ENCODE results near the gene MINDY1. TPM values are rescaled to one million over a fixed set of nuclear protein-coding genes. Genes with fewer than 3 reads are reported as not detected.

MINDY1 gene
- total and polyA plus RNA-seq, 10 of the 15 experiments (the other 5 are each of a cell fraction or from before 2014, with no cell fraction given): 0.48 to 8.8 (median 5.0) TPM

GRCh38 chr1:150995896-150996295, 10.8 kb downstream of the MINDY1 start:
- Histone ChIP-seq H3K9ac (ENCODE audit: control insufficient read depth, insufficient read depth, low read length) (0 out of 2 replicates have a peak overlapping the region, but pooled peaks have one; percentile 40), H3K9me3 (replicated peaks; ENCODE audit: control insufficient read depth, insufficient read depth, low read length) (no peaks in the 10 kb centered on the region), H3K36me3 (ENCODE audit: control insufficient read depth in 2 of 2, insufficient read depth in 2 of 2, low read length in 1 of 2) (no peaks in the 10 kb centered on the region), H3K79me2 (ENCODE audit: control insufficient read depth, insufficient read depth, low read length) (no peaks in the 10 kb centered on the region), H3K4me2 (ENCODE audit: control insufficient read depth, insufficient read depth) (peak overlapping the region; percentile 75), H2AFZ (ENCODE audit: control insufficient read depth, low read depth, low read length) (peak overlapping the region; percentile 88), H3K4me1 (ENCODE audit: control insufficient read depth, insufficient read depth, low read length) (no peaks in the 10 kb centered on the region), H3K4me3 (no peak overlapping the region), H4K20me1 (ENCODE audit: control insufficient read depth, insufficient read depth) (no peaks in the 10 kb centered on the region), H3K27me3 (replicated peaks in 1 of 2; ENCODE audit: control insufficient read depth in 2 of 2, insufficient read depth in 2 of 2, low read length in 1 of 2) (no peaks in the 10 kb centered on the region), H3K27ac (ENCODE audit: control insufficient read depth, insufficient read depth) (no peak overlapping the region)
- ChIA-PET POLR2A (interaction anchor here (0.6 to 1.2 kb wide), 3 partner anchors 10 to 74 kb away, joined by 3 to 5 read pairs (median 4); no protein-coding TSS in a partner anchor), SMC1A (ENCODE audit: uncharacterized antibody, unreplicated experiment) (interaction anchor here (0.6 to 4.5 kb wide), 10 partner anchors 10 to 744 kb away, joined by 3 to 34 read pairs (median 4); partner anchors contain the start of genes C1orf56, CERS2, MINDY1 and TNFAIP8L2), CTCF (interaction anchor here (0.6 to 16.2 kb wide), 24 partner anchors 10 to 740 kb away, joined by 3 to 252 read pairs (median 4); partner anchors contain the start of genes ANXA9, C1orf56, CERS2 and MINDY1), RAD21 (ENCODE audit: unreplicated experiment) (interaction anchor here (0.7 to 2.6 kb wide), 12 partner anchors 10 to 740 kb away, joined by 3 to 20 read pairs (median 3); partner anchors contain the start of genes ANXA9, GOLPH3L and MINDY1)
- 13% methylated on average over 9 of the region's 9 CpGs for WGBS (ENCODE audit: insufficient coverage, insufficient replicate concordance, low lambda C conversion rate, missing lambda C conversion rate)
- in situ Hi-C loops (cut with MboI): loop anchor here (5.0 kb wide), 1 partner anchor 739 kb away; the partner anchor contains the start of gene CA14
- intact Hi-C loops (cut with micrococcal nuclease; ENCODE audit: unreplicated experiment): loop anchor here (10.0 kb wide), 1 partner anchor 741 kb away; the partner anchor contains the start of gene CA14
- TF ChIP-seq CTCF (IDR thresholded peaks at IDR 0.05 in 2 of 3, conservative IDR thresholded peaks at IDR 0.05 in 1 of 3; ENCODE audit: control insufficient read depth in 2 of 3, extremely low read depth in 1 of 3, insufficient read depth in 1 of 3, low read depth in 3 of 3, low read length in 3 of 3): peak; percentile 46 to 59 (median 50)
- no peak for TF ChIP-seq HDGF (IDR thresholded peaks at IDR 0.05)
- no peak for TF ChIP-seq HDAC2 (IDR thresholded peaks at IDR 0.05)
- peak; percentile 56 for TF ChIP-seq RAD21 (IDR thresholded peaks at IDR 0.05; ENCODE audit: insufficient read depth, low read depth, low read length)
- 0 out of 2 replicates have a peak, but pooled peaks have one; percentile 18 for TF ChIP-seq NBN (IDR thresholded peaks at IDR 0.05)
- peak; percentile 31 for TF ChIP-seq KLF5 (IDR thresholded peaks at IDR 0.05; ENCODE audit: partially characterized antibody)
- no peak for TF ChIP-seq ZNF622 (IDR thresholded peaks at IDR 0.05)
- TF ChIP-seq PKNOX1 (IDR thresholded peaks at IDR 0.05): 0 out of 2 replicates have a peak, but pooled peaks have one; percentile 10
- DNase-seq (ENCODE audit: low read depth, low spot score) (no peak), ATAC-seq (peak; percentile 68), FAIRE-seq (peak; percentile 80)
- BruUV-seq (replicated peaks): no TSS peak
